A549 (cell line): Measurements from ENCODE around the gene LMNTD1. TPM values are rescaled to one million over a fixed set of nuclear protein-coding genes. Genes with fewer than 3 reads are reported as not detected.

Experiments used
- ATAC-seq, 2 experiments: fragments of 200-7000 bp in 1 of 2; fragments of >200 bp in 1 of 2; cut with Nextera tagmentation in 1 of 2; cut with Tn5 transposase in 1 of 2; 3 replicates each; pipeline versions ENCODE4 v1.8.0 to v1.9.1; 2018 to 2020; ENCODE audit warnings: mild to moderate bottlenecking in 1 of 2, moderate library complexity in 1 of 2
- CTCF ChIA-PET: fragments of 300-600 bp; sonication (Branson Sonifier 250); formaldehyde crosslinking; extraction: SDS; loops from one replicate; lab custom pipeline; 2021; ENCODE audit warnings: antibody characterized with exemption, inconsistent platforms; lab: Yijun Ruan, JAX
- POLR2A ChIA-PET: fragments of 350-600 bp; formaldehyde crosslinking; extraction: SDS; loops from one replicate; lab custom pipeline; 2021; ENCODE audit warnings: antibody characterized with exemption, inconsistent platforms; lab: Yijun Ruan, JAX
- DNase-seq, 2 experiments: peaks; one replicate each; pipeline versions ENCODE4 v3.0.0 to v3.0.0-alpha.2; 2011 to 2016; ENCODE audit warnings: low read depth in 1 of 2, low spot score in 1 of 2
- FAIRE-seq: peaks from 2 replicates; lab custom pipeline; 2011; peaks lifted over from hg19 to GRCh38; lab: Jason Lieb, UNC
- H3K27ac ChIP-seq, 2 experiments: fragments of >200 bp; sonication (Bioruptor Twin); formaldehyde crosslinking; 3 replicates each; pipeline ENCODE4 v1.5.1; 2016 to 2017
- H3K4me1 ChIP-seq: fragments of >200 bp; sonication (Bioruptor Twin); formaldehyde crosslinking; 3 replicates; pipeline ENCODE4 v1.6.1; 2016
- H3K4me2 ChIP-seq: fragments of >200 bp; sonication (Bioruptor Twin); formaldehyde crosslinking; 3 replicates; pipeline ENCODE4 v1.6.1; 2016
- H3K4me3 ChIP-seq: fragments of >200 bp; sonication (Bioruptor Twin); formaldehyde crosslinking; 3 replicates; pipeline ENCODE4 v1.5.1; 2016
- H3K9me3 ChIP-seq: fragments of >200 bp; sonication (Bioruptor Twin); formaldehyde crosslinking; 3 replicates; pipeline ENCODE4 v1.6.1; 2016
- BHLHE40 ChIP-seq: IDR thresholded peaks from 2 replicates; pipeline ENCODE4 v1.6.1; 2012; ENCODE audit warnings: low read depth, low read length, inconsistent platforms
- E2F6 ChIP-seq: IDR thresholded peaks from 2 replicates; pipeline ENCODE4 v1.6.1; 2012; ENCODE audit warnings: low read depth, borderline replicate concordance
- ESRRA ChIP-seq: fragments of 150-350 bp; IDR thresholded peaks from 2 replicates; pipeline ENCODE4 v1.6.1; 2014; ENCODE audit warnings: mild to moderate bottlenecking, low read length, borderline replicate concordance
- FOSL2 ChIP-seq, 2 experiments: fragments of 450-650 bp in 1 of 2; fragments of >200 bp in 1 of 2; sonication (Bioruptor Twin) in 1 of 2; formaldehyde crosslinking; IDR thresholded peaks; 2 replicates each; pipeline versions ENCODE4 v1.5.0 to v1.6.1; 2016 to 2020; ENCODE audit warnings: mild to moderate bottlenecking in 1 of 2, moderate library complexity in 1 of 2
- GATA3 ChIP-seq: IDR thresholded peaks from 2 replicates; pipeline ENCODE4 v1.6.1; 2012; ENCODE audit warnings: borderline replicate concordance
- HDAC2 ChIP-seq: fragments of 200-600 bp; sonication (generic); IDR thresholded peaks from 2 replicates; pipeline ENCODE4 v1.6.1; 2016
- HEYL ChIP-seq: fragments of 250-450 bp; sonication (Bioruptor Pico); IDR thresholded peaks from 2 replicates; pipeline ENCODE4 v1.8.0; 2021; ENCODE audit warnings: mild to moderate bottlenecking, moderate library complexity
- KDM1A ChIP-seq: fragments of 200-600 bp; sonication (generic); IDR thresholded peaks from 2 replicates; pipeline ENCODE4 v1.6.1; 2016; ENCODE audit warnings: low read depth, mild to moderate bottlenecking
- MAX ChIP-seq: IDR thresholded peaks from 2 replicates; pipeline ENCODE4 v1.6.1; 2012
- MYC ChIP-seq: IDR thresholded peaks from 2 replicates; pipeline ENCODE4 v1.6.1; 2012; ENCODE audit warnings: mild to moderate bottlenecking, inconsistent platforms, low read length, improper control_type of control experiment, borderline replicate concordance
- NFE2L2 ChIP-seq: fragments of 150-350 bp; conservative IDR thresholded peaks from 2 replicates; pipeline ENCODE4 v1.6.1; 2014; ENCODE audit warnings: low read length
- NPAS2 ChIP-seq: fragments of 250-450 bp; sonication (Bioruptor Pico); IDR thresholded peaks from 2 replicates; pipeline ENCODE4 v1.8.0; 2022; ENCODE audit warnings: mild to moderate bottlenecking, moderate library complexity, borderline replicate concordance
- NR3C1 ChIP-seq: fragments of >200 bp; sonication (Bioruptor Twin); formaldehyde crosslinking; IDR thresholded peaks from 3 replicates; pipeline ENCODE4 v1.6.1; 2017
- POLR2AphosphoS2 ChIP-seq: conservative IDR thresholded peaks from 2 replicates; pipeline ENCODE4 v1.6.1; 2012; ENCODE audit warnings: low read length, improper control_type of control experiment, inconsistent platforms
- RAD21 ChIP-seq, 2 experiments: fragments of >200 bp in 1 of 2; sonication (Bioruptor Twin) in 1 of 2; formaldehyde crosslinking in 1 of 2; IDR thresholded peaks in 1 of 2; conservative IDR thresholded peaks in 1 of 2; 2 replicates in 1 of 2; 3 replicates in 1 of 2; pipeline ENCODE4 v1.6.1; 2012 to 2018; ENCODE audit warnings: inconsistent platforms in 1 of 2
- RARB ChIP-seq: fragments of 250-450 bp; sonication (Bioruptor Pico); IDR thresholded peaks from 2 replicates; pipeline ENCODE4 v1.8.0; 2021; ENCODE audit warnings: mild to moderate bottlenecking, moderate library complexity
- RCOR1 ChIP-seq: fragments of 150-350 bp; IDR thresholded peaks from 2 replicates; pipeline ENCODE4 v1.6.1; 2014; ENCODE audit warnings: antibody characterized with exemption, low read length, low read depth
- SMC3 ChIP-seq: fragments of >200 bp; sonication (Bioruptor Twin); formaldehyde crosslinking; IDR thresholded peaks from 3 replicates; pipeline ENCODE4 v1.6.1; 2018; ENCODE audit warnings: inconsistent platforms
- ZC3H11A ChIP-seq: fragments of 450-650 bp; IDR thresholded peaks from 2 replicates; pipeline ENCODE4 v1.6.1; 2014; ENCODE audit warnings: antibody characterized with exemption, mild to moderate bottlenecking
- WGBS: methylation state at CpG from one replicate; pipeline ENCODE4 v1.1.6; 2017; ENCODE audit errors: missing lambda C conversion rate; 5-methylcytosine and 5-hydroxymethylcytosine counted together
- polyA plus RNA-seq, 4 experiments: library from polyadenylated mRNA; depleted of rRNA in 3 of 4; stranded (reverse); fragments of >200 nt; fragmentation: RNase III in 1 of 4; extraction: RNeasy Plus Mini Kit Qiagen cat#74134 plus additional on column Dnase treatment in 1 of 4; gene quantifications; 2 replicates in 3 of 4; 3 replicates in 1 of 4; pipeline ENCODE4 v1.2.3, GENCODE V29; 2011 to 2017
- TF ChIP-seq, protein P1 (sequence below): fragments of 200-600 bp; sonication (generic); IDR thresholded peaks from 2 replicates; pipeline ENCODE4 v1.6.1; 2016; ENCODE audit warnings: antibody characterized with exemption, mild to moderate bottlenecking, moderate library complexity
- TF ChIP-seq, protein P2 (sequence below): IDR thresholded peaks from 2 replicates; pipeline ENCODE4 v1.6.1; 2012

The LMNTD1 gene
- polyA plus RNA-seq, 2 of the 4 experiments (the other 2 are of a cell fraction) = not detected

GRCh38 chr12:25590011-25590721 lies 37.1 kb upstream of the LMNTD1 start:
- CTCF ChIA-PET = no interaction called here
- ATAC-seq = no peak
- no peak for FAIRE-seq
- H3K4me1 ChIP-seq = no peaks in the 10 kb centered on the region
- WGBS = 9% methylated on average over 5 of the region's 5 CpGs
- no peak overlapping the region for H3K27ac ChIP-seq
- POLR2A ChIA-PET = no interaction called here
- TF ChIP-seq NFE2L2 (no peak), SMC3 (no peak), BHLHE40 (no peak), HDAC2 (no peak), ZC3H11A (no peak), RARB (CRISPR knock-in tag) (no peak), KDM1A (no peak), MAX (no peak), RCOR1 (no peak)
- TF ChIP-seq, protein P1, sequence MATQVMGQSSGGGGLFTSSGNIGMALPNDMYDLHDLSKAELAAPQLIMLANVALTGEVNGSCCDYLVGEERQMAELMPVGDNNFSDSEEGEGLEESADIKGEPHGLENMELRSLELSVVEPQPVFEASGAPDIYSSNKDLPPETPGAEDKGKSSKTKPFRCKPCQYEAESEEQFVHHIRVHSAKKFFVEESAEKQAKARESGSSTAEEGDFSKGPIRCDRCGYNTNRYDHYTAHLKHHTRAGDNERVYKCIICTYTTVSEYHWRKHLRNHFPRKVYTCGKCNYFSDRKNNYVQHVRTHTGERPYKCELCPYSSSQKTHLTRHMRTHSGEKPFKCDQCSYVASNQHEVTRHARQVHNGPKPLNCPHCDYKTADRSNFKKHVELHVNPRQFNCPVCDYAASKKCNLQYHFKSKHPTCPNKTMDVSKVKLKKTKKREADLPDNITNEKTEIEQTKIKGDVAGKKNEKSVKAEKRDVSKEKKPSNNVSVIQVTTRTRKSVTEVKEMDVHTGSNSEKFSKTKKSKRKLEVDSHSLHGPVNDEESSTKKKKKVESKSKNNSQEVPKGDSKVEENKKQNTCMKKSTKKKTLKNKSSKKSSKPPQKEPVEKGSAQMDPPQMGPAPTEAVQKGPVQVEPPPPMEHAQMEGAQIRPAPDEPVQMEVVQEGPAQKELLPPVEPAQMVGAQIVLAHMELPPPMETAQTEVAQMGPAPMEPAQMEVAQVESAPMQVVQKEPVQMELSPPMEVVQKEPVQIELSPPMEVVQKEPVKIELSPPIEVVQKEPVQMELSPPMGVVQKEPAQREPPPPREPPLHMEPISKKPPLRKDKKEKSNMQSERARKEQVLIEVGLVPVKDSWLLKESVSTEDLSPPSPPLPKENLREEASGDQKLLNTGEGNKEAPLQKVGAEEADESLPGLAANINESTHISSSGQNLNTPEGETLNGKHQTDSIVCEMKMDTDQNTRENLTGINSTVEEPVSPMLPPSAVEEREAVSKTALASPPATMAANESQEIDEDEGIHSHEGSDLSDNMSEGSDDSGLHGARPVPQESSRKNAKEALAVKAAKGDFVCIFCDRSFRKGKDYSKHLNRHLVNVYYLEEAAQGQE = no peak
- H3K9me3 ChIP-seq = peaks cover 7% of the 10 kb centered on the region; the same call in 2 of the 3 replicates
- H3K4me2 ChIP-seq = no peak overlapping the region
- H3K4me3 ChIP-seq = no peak overlapping the region
- no peak for DNase-seq

- no peak overlapping the region for H3K27ac ChIP-seq
- TF ChIP-seq E2F6 (no peak), POLR2AphosphoS2 (no peak), ESRRA (no peak), HDAC2 (no peak), RAD21 (conservative IDR thresholded peaks at IDR 0.05 in 1 of 2, IDR thresholded peaks at IDR 0.05 in 1 of 2) (no peak), SMC3 (no peak), KDM1A (no peak), GATA3 (no peak), HEYL (CRISPR knock-in tag) (no peak), NR3C1 (no peak), FOSL2 (IDR thresholded peaks at IDR 0.05) (no peak), FOSL2 (CRISPR knock-in tag; IDR thresholded peaks at IDR 0.05) (no peak), MYC (no peak), NPAS2 (CRISPR knock-in tag) (no peak)
- TF ChIP-seq, protein P2, sequence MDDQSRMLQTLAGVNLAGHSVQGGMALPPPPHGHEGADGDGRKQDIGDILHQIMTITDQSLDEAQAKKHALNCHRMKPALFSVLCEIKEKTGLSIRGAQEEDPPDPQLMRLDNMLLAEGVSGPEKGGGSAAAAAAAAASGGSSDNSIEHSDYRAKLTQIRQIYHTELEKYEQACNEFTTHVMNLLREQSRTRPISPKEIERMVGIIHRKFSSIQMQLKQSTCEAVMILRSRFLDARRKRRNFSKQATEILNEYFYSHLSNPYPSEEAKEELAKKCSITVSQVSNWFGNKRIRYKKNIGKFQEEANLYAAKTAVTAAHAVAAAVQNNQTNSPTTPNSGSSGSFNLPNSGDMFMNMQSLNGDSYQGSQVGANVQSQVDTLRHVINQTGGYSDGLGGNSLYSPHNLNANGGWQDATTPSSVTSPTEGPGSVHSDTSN = no peak
- DNase-seq (no peak), FAIRE-seq (no peak), ATAC-seq (no peak)
- ChIA-PET CTCF (no interaction called here), POLR2A (no interaction called here)
- H3K4me1 ChIP-seq = no peaks in the 10 kb centered on the region
- 32% methylated on average over 4 of the region's 4 CpGs for WGBS
- no peak overlapping the region for H3K4me2 ChIP-seq
- no peak overlapping the region for H3K4me3 ChIP-seq
- peaks cover 7% of the 10 kb centered on the region; the same call in 2 of the 3 replicates for H3K9me3 ChIP-seq
Measured at GRCh38 chr12:25587346-25587745, 34.3 kb upstream of the LMNTD1 start.
